ENCODE results near the gene NNMT.

Gene NNMT

DNA sequence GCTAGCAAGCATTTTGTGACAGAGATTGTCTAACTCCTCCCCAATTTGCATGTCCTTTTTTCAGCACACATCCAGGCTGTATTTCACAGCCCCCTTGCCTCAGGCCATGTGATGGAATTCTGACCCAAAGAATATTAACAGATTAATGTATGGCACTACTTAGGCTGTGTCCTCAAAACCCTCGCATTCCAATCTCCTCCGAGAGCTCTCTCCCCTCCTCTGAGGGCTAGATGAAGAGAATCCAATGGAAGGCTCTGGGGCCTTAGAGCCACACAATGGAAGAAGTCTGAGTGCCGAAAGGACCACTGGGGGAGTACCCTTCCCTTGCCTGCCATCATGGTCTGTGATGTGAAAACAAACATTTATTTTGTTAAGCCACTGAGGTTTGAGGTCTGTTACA, 13.7 kb upstream of the NNMT start:
- DNase-seq (ENCODE audit: low read depth in 3 of 3, low spot score in 1 of 3): no peak

DNA sequence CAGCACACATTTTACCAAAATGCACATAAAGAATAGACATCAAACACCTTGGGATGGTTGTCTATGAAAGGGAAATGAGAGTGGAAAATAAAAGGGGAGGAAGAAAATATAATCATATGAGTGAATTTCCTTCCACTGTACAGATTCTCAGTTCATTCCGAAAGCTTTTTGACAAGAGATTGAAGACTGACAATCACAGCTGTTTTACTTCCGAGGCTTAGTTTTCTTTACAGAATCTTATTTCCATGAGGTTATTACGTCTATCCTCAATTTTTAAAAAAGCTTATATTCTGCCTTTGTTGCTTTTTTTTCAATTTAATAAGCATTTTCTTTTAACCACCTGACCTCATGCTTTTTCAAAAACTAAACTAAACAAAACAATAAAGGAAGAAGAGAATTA, 12.8 kb upstream of the NNMT start:
- DNase-seq (ENCODE audit: low read depth in 3 of 3, low spot score in 1 of 3): no peak

DNA sequence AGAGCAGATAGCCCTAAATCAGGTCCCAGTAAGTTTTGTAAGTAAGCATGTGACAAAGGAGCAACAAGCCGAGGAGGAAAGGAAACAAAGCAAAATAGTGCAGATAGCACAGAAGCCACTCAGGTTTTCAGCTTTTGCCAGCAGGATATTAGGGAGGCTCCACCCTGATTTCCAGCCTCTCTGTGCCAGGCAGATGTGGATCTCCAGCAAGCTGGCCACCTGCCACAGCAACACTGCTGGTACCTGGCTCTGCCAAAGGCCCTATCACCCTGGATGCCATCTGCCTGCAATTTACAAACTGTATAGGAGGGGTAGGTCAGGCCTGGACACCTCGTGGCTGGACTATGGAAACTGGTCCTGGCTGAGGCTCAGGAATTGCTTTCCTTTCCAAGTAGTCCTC, 12.2 kb upstream of the NNMT start:
- no peak for DNase-seq (ENCODE audit: low read depth in 3 of 3, low spot score in 1 of 3)

DNA sequence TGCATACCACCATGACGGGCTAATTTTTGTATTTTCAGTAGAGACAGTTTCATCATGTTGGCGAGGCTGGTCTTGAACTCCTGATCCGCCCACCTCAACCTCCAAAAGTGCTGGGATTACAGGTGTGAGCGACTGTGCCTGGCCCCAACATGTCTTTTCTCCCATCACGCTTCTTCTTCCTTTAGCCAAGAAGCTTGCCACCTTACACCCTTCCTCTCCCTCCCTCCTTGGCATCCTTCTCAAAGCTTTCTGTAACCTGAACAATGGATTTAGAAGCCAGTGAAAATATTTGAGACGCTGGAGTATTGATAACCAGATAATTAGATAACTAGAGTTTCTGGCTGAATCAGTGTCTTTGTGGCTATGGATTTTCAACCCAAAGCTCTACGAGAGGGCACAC, 11.3 kb upstream of the NNMT start:
- no peak for DNase-seq (ENCODE audit: low read depth in 3 of 3, low spot score in 1 of 3)

DNA sequence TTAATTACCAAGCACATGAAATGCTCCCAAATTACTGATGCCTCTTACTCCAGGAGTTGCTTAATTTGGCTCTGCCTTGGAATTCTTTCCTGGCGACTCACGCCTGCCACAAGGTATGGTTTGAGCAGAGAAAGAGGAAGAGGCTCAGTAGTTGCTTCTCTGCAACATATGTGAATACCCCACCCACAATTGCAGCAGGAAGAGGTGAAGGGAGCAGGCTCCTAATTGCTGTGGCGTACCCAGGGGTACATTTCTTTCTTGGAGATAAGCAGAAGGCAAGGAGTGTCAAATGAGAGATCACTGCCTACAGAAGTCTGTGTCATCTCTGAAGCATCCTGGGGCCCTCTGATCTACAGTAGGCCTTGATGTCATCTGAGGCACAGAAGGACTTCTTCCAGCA, 10.6 kb upstream of the NNMT start:
- DNase-seq (ENCODE audit: low read depth in 3 of 3, low spot score in 1 of 3): no peak

DNA sequence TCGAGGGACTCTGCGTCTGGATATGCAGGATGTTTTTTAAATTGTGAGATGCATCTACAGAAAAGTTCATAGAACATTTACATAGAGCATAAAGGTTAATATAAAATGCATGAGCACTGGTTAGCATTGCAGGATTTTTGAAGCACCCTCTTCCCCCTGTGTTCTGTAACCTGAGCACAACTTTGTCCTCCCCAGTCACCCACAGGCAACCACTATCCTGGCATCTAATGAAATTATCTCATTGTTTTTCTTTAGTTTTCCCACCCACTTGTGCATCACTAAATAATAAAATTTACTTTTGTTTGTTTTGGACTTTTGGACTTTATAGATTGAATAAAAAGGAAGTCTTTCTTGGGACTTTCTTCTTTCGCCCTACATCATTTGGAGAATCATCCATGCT, 10.0 kb upstream of the NNMT start:
- no peak for DNase-seq (ENCODE audit: low read depth in 3 of 3, low spot score in 1 of 3)

DNA sequence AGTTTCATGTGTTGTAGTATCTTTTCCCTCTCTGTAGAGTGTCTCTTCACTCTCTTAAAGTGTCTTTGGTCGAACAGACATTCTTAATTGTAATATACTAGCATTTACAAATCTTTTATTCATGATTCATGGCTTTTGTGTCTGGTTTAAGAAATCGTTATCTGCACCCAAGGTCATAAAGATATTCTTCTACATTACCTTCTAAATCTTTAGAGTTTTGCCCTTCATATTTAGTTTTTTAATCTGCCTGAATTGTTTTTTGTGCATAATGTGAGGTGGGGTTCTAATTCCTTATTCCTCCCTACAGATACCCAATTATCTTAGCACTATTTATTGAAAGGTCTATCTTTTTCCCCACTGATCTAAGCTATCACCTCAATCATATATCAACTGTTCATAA, 9.0 kb upstream of the NNMT start:
- DNase-seq (ENCODE audit: low read depth in 3 of 3, low spot score in 1 of 3): no peak

DNA sequence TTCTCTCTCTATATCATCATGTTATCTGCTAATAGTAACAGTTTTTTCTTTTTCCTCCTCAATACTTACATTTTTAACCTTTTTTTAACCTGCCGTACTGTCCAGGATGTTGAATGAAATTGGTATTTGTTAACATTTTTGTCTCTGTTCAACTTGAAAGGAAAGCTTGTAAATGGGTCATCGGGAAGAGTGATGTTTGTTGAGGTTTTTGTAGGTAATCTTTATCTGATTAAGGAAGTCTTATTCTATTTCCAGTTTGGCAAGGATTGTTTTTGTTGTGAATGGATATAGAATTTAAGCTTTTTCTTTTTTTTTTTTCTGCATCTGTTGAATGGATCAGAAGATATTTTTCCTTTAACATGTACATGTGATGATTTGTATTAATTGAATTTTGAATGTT, 8.1 kb upstream of the NNMT start:
- no peak for DNase-seq (ENCODE audit: low read depth in 3 of 3, low spot score in 1 of 3)

DNA sequence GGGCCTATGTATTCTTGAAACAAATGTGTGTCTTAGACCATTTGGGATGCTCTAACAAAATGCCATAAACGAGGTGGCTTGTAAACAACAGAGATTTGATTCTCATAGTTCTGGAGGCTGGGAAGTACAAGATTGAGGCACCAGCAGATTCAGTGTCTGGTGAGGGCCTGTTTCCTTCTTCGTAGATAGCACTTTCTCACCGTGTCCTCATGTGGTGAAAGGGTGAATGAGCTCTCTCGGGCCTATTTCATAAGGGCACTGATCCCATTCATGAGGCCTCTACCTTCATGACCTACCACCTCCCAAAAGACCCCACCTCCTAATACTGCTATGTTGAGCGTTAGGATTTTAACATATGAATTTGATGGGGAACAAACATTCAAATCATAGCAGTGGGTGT, 6.4 kb upstream of the NNMT start:
- DNase-seq (ENCODE audit: low read depth in 3 of 3, low spot score in 1 of 3): no peak

DNA sequence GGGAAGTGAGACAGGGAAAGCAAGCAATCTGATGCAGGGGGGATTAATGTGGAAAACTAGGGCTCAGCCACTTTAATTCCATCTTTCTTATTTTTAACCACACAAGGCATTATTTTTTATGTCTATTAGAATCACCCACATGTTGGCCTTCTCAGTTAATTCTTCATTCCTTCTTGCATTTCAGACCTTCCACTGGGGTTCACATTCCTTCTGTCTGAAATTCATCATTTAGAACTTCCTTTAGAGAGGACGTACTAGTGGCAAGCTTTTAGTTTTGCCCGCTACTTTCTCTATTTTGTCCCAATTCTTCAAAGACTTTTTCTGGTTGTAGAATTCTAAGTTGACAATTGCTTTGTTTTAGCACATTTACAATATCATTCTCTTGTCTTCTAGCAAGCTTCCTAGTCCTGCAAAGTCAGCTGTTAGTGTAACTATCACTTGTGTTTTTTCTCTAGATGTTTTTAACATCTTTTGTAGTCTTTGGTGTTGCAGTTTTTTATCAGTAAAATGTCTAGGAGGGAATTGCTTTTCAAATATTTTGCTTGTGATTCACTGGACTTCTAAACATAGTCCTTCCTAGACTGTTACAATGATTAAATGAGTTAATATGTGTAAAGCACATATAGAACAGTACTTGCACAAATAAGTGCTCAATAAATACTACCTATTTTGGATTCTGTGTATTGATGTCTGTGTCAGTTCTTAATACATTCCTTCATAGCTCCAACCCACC, 5.5 kb upstream of the NNMT start:
- no peak for DNase-seq (ENCODE audit: low read depth in 3 of 3, low spot score in 1 of 3)

DNA sequence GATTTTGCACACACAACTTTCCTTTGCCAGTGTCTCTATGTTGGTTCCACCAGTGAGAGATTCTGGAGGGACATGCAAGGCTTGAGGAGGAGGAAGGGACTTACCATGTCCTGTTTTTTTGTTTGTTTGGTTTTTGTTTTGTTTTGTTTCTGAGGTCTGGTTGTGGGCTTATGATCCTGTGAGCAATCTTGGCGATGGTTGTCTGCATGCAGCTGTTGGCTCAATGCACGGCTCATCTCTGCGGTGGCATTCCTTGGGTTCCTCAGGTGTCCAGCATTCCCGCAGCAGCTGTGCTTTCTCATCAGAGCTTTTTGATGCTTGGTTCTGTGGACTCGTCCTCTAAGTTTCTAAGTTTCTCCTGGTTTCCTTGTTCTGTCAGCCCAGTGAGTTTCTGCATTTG, 4.8 kb upstream of the NNMT start:
- no peak for DNase-seq (ENCODE audit: low read depth in 3 of 3, low spot score in 1 of 3)

DNA sequence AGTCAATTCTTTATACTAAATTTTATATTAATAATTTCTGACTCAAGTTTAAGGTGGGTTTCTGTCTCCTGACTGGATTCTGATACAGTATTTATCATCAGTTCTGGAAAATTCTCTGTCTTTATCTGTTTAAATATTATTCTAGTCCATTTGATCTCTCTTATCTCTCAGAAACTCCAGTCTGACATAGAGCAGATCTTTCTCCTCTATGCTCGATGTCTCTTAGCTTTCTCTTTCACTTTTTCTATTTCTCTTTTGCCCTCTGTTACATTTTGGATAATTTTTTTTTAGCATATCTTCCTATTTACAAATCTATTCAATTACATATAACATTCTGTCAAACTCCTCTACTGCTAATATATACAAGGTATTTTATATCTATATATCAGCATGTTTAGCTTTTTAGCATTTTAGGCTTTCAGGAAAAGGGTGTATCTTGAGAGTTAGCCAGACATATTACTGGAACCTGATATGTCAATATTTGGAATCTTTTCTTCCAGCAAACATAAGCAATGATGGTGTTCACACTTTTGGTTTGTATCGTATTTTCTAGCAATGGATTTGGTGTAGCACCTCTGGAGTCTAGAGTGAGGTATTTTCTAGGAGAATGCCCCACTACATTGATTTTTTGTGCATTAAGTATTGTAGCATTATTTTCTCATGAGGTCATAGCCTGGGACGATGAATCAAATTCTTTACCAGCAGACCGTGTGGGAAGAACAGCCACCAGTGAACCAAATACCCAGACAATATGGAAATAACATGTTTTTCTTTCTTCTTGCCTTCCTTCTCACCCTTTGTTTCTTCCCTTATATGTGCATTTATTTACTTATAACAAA, 4.1 kb upstream of the NNMT start:
- no peak for DNase-seq (ENCODE audit: low read depth in 3 of 3, low spot score in 1 of 3)

DNA sequence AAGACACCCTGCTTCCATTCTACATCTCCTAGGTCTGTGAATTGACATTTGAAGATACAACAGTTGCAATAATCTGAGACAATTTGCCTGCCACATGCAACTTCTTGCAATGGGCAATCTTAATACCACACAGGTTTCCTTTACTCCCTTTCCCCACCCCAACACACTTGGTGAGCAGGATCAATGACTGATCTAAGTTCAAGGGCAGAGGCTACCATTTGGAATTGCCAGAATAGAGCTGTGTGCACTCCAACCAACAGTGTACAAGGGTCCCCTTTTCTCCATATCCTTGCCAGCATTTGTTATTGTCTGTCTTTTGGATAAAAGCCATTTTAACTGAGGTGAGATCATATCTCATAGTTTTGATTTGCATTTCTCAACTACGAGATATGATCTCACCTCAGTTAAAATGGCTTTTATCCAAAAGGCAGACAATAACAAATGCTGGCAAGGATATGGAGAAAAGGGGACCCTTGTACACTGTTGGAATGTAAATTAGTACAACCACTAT, 2.9 kb upstream of the NNMT start:
- no peak for DNase-seq (ENCODE audit: low read depth in 3 of 3, low spot score in 1 of 3)

DNA sequence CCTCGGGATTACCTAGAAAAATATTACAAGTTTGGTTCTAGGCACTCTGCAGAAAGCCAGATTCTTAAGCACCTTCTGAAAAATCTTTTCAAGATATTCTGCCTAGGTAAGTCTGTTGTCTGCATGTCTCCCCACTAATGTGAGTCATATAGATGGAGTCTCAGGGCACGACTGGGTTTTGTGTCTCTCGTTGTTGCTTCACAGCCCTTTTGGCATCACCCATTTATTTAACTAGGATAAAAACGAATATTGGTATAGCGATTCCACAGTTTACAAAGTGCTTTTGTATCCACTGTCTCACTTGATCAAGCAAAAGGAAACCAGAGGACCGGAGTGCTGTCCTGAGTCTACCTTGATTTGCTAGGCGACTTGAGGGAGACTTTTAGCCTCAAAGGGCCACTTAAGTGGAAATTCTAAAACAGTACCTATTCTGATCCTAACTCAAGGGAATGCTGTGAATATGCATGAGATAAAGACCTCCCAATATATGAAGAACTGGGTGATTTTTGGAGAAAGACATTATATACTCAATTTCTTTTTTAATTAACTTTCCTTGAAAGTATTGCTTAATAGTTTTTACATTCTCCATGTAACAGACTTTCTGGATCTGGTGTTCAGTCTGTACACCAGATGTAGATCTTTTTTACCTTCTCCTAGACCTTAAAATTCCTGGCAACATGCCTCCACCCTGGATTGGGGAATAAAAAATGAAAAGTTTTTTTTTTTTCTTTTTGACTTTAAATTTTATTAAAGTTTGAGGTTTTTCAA, 590 bp downstream of the NNMT start:
- no peak for DNase-seq (ENCODE audit: low read depth in 3 of 3, low spot score in 1 of 3)

DNA sequence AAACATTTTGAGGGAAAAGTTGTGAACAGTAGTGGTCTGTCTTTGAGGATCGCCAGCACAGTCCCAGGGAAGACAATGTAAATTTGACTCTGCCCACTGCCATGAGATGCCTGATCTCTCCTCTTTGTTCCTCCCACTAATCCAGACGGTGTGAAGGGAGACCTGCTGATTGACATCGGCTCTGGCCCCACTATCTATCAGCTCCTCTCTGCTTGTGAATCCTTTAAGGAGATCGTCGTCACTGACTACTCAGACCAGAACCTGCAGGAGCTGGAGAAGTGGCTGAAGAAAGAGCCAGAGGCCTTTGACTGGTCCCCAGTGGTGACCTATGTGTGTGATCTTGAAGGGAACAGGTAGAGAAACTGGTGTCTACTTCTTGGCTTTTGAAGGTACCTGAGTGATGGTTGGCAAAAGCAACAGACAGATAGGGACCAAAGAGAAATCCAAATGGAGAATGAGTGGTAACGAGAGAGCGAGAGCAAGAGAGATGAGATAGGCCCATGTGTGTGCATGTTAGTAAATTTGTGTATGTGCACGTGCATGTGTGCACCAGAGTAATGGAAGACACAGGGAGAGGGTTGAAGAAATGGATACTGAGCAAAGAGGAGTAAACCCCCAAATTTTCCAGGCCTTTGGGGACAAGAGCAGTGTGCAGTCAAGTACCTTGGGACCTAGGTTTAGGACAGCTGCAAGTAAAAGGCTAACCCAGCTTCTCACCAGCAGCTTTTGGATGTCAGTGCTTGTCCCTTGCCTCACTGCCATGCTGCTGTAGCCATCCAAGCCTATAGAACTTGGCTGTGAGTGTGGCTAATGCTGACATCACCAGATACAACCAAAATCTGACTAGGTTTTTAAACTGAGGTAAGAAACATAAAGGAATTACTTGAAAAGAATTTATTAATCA, 1.9 kb downstream of the NNMT start:
- no peak for DNase-seq (ENCODE audit: low read depth in 3 of 3, low spot score in 1 of 3)

DNA sequence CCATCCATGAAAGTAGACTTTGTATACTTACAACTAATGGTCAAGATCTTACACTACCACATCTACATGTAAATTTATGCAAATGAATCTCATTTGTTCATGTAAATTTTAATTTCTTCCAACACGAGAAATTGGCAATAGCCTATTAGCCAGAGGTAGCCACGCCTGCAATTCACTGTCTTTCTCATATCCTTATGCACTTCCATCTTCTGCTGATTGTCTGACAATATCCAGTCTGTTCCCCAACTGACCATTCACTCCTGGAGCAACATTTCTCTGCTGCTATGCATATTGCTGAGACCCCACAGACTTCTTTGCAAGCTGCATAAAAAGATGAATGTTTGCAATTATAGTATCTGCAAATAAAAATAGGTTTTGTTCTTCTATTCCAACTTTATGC, 2.5 kb downstream of the NNMT start:
- no peak for DNase-seq (ENCODE audit: low read depth in 3 of 3, low spot score in 1 of 3)

DNA sequence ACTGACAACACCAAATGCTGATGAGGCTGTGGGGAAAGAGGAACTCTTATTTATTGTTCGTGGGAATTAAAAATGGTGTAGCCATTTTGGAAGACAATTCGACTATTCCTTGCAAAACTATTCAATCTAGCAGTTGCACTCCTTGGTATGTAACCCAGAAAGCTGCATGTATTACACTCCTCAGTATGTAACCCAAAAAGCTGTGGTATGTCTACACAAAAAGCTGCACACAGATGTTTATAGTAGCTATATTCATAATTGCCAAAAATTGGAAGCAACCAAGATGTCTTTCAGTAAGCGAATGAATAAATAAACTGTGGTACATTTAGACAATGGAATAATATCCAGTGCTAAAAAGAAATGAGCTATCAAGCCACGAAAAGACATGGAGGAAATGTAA, 4.9 kb downstream of the NNMT start:
- DNase-seq (ENCODE audit: low read depth in 3 of 3, low spot score in 1 of 3): no peak

DNA sequence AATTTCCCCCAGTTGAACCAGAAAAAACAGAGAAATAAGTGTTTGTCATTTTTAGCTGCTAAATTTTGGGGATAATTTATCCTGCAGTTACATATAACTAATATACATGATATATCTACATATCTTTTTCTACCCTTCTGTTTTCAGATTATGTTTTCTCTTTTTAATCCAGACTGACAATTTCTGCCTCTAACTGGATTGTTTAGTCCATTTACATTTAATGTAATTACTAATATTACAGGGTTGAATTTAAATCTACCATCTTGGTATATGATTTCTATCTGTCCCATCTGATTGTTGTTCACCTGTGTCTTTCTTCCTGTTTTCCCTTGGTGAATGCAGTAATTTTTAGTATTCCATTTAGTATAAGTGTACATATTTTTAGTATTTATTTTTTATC, 5.7 kb downstream of the NNMT start:
- DNase-seq (ENCODE audit: low read depth in 3 of 3, low spot score in 1 of 3): no peak

DNA sequence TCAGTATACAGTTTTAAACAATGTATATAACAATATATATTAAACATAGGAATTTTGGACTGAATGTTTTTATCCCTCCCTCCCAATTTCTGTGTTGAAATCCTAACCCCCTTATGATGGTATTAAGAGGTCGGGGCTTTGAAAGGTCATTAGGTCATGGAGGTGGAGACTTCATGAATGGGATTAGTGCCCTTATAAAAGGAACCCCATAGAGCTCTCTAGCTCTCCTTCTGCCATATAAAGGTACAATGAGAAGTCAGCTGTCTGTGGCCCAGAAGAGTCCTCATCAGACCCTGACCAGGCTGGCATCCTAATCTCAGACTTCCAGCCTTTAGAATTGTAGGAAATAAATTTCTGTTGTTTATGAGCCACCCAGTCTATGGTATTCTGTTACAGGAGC, 6.5 kb downstream of the NNMT start:
- DNase-seq (ENCODE audit: low read depth in 3 of 3, low spot score in 1 of 3): no peak

DNA sequence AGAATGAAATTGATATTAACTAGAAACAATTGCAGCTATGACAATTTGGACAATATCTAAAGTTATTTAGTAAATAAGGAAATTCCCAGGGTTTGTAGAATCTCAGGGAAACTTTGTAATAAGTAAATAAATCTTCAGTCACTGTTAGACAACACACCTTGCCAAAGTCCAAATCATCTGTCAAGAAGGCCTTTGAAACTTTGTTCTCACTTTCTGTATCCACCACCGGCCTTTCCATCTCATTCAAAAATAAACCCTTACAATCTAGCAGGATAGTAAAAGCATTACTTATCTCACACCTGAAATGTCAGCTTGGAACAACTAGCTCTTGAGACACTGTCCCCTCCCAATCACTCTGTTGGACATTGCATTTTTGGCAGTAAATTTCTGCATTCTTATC, 7.9 kb downstream of the NNMT start:
- no peak for DNase-seq (ENCODE audit: low read depth in 3 of 3, low spot score in 1 of 3)

DNA sequence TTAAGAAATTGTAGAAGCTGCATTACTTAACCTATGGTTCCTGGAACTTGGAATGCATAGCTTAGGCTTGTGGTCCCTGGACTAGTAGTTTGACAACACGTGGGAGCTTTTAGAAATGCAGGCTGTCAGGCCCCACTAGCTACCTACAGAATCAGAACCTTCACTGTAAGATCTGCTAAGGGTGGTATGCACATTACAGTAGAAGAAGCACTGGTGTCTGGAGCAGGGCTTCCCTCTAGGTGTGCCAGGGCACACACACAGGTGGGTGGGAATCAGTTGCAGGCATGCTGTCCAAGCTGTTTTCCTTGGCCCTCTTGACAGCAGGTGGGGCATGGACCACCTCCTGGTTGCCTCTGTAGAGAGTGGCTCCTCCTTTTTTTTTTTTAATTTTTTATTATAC, 8.8 kb downstream of the NNMT start:
- no peak for DNase-seq (ENCODE audit: low read depth in 3 of 3, low spot score in 1 of 3)

Data from stimulated activated CD4-positive, alpha-beta T cell treated with anti-CD3 and anti-CD28 coated beads, TNF-alpha, amount 100 ng/mL, for 1 hour (primary cell).